Fibroblast of pulmonary artery (primary cell): Measurements from ENCODE around the gene INO80.

ENCODE experiments used
- DNase-seq: peaks from one replicate; pipeline ENCODE4 v3.0.0-alpha.2; 2010; ENCODE audit warnings: low read depth
- H3K4me3 ChIP-seq: replicated peaks from 2 replicates; pipeline ENCODE4 v1.5.1; 2011; ENCODE audit warnings: low read depth, mild to moderate bottlenecking, control low read depth, low read length, moderate library complexity
- CTCF ChIP-seq: IDR thresholded peaks from 2 replicates; pipeline ENCODE4 v1.5.1; 2011; ENCODE audit warnings: mild to moderate bottlenecking, control low read depth, low read length, inconsistent platforms; ENCODE audit errors: missing control alignments

Gene INO80

GRCh38 chr15:40982855-40983254 is 133.2 kb downstream of the INO80 start:
- peak; percentile 84 for DNase-seq
- H3K4me3 ChIP-seq, result no peak overlapping the region
- no peak for TF ChIP-seq CTCF

- no peak for DNase-seq
- TF ChIP-seq CTCF, result no peak
- H3K4me3 ChIP-seq, result no peak overlapping the region
These were observed 134.9 kb downstream of the INO80 start for GRCh38 chr15:40981186-40981585.

- H3K4me3 ChIP-seq, result no peak overlapping the region
- no peak for TF ChIP-seq CTCF
- DNase-seq, result no peak
These were observed 137.5 kb downstream of the INO80 start for GRCh38 chr15:40978562-40978961.

GRCh38 chr15:40978141-40978540 is 137.9 kb downstream of the INO80 start:
- DNase-seq, result no peak
- no peak for TF ChIP-seq CTCF

GRCh38 chr15:40976819-40977218 is 139.3 kb downstream of the INO80 start:
- no peak for TF ChIP-seq CTCF
- DNase-seq, result no peak
- no peak overlapping the region for H3K4me3 ChIP-seq

More at GRCh38 chr15:40978141-40978540, 137.9 kb downstream of the INO80 start:
- H3K4me3 ChIP-seq, result no peak overlapping the region

GRCh38 chr15:40974879-40975278 is 141.2 kb downstream of the INO80 start:
- H3K4me3 ChIP-seq, result no peak overlapping the region
- TF ChIP-seq CTCF, result no peak
- DNase-seq, result no peak

- no peak for TF ChIP-seq CTCF
- no peak for DNase-seq
These were observed 146.7 kb downstream of the INO80 start for GRCh38 chr15:40969363-40969762.

More at GRCh38 chr15:40969363-40969762, 146.7 kb downstream of the INO80 start:
- H3K4me3 ChIP-seq, result no peak overlapping the region
